Endothelial cell of umbilical vein (primary cell): ENCODE measurements around the gene KCNH4.

Experiments used
- EZH2 ChIP-seq: IDR thresholded peaks from 2 replicates; pipeline ENCODE4 v1.6.1; 2012; ENCODE audit warnings: borderline replicate concordance, low read depth, mild to moderate bottlenecking, moderate library complexity, low read length, inconsistent platforms; ENCODE audit not compliant: severe bottlenecking
- FOS ChIP-seq: IDR thresholded peaks from 2 replicates; pipeline ENCODE4 v1.6.1; 2011; ENCODE audit warnings: mild to moderate bottlenecking, low read length, moderate library complexity, borderline replicate concordance; ENCODE audit not compliant: insufficient read depth
- GATA2 ChIP-seq: IDR thresholded peaks from 2 replicates; pipeline ENCODE4 v1.7.0; 2011; ENCODE audit warnings: low read depth, mild to moderate bottlenecking, moderate library complexity, mixed read lengths, low read length; ENCODE audit not compliant: insufficient read length, insufficient read depth
- JUN ChIP-seq: IDR thresholded peaks from 2 replicates; pipeline ENCODE4 v1.6.1; 2011; ENCODE audit warnings: borderline replicate concordance, low read depth; ENCODE audit not compliant: insufficient read length, insufficient read depth
- MYC ChIP-seq: IDR thresholded peaks from one replicate; pipeline ENCODE4 v1.6.1; 2011; ENCODE audit warnings: mild to moderate bottlenecking, low read depth, low read length
- POLR2A ChIP-seq: IDR thresholded peaks from 2 replicates; pipeline ENCODE4 v1.6.1; 2012; ENCODE audit warnings: low read depth, mild to moderate bottlenecking, control low read depth, low read length
- POLR2AphosphoS5 ChIP-seq: IDR thresholded peaks from 2 replicates; pipeline ENCODE4 v1.6.1; 2012; ENCODE audit warnings: low read depth, mild to moderate bottlenecking, control low read depth, low read length, moderate library complexity; ENCODE audit not compliant: insufficient read depth
- TF ChIP-seq, protein P1 (sequence below): IDR thresholded peaks from 2 replicates; pipeline ENCODE4 v1.6.1; 2011; ENCODE audit not compliant: insufficient read depth, insufficient read length
- TF ChIP-seq, protein P2 (sequence below), 2 donors: IDR thresholded peaks; 1 replicate in 1 of 2; 2 replicates in 1 of 2; pipeline ENCODE4 v1.5.1; 2011; ENCODE audit warnings: low read length in 2 of 2, mild to moderate bottlenecking in 2 of 2, moderate library complexity in 2 of 2, control low read depth in 1 of 2, inconsistent platforms in 1 of 2, low read depth in 1 of 2; ENCODE audit not compliant: insufficient read depth in 1 of 2; ENCODE audit errors: extremely low read depth in 1 of 2

DNA sequence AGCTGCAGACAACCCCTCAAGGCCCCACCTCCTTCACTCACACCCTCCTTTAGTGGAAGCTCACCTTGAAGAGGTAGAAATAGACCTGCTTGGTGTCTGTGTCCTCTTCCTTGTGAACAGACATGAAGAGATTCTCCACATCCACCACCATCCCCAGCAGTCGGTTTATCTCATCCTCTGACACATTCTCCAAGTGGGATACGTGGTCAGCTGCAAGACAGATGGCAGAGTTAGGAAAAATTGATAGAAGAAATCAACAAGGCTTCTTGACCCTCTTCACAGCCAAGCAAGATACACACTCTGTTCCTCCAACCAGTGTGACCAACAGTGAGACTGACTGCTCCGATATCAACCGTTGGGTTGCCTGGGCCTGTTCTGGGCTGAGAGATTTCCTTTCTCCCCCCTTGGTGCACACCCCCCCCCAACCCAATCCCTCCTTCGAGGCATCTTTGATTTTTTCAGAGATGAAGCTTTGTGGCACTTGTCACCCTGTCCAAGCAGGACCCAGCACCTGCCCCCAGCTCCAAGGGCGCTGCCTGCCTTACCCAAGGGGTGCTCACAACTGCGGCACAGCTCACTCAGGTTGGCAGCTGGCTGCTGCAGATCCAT lies 60.7 kb downstream of the KCNH4 start:
- TF ChIP-seq POLR2A (no peak), POLR2AphosphoS5 (no peak), EZH2 (no peak), FOS (no peak), MYC (no peak), JUN (no peak), GATA2 (no peak)
- TF ChIP-seq, protein P1, sequence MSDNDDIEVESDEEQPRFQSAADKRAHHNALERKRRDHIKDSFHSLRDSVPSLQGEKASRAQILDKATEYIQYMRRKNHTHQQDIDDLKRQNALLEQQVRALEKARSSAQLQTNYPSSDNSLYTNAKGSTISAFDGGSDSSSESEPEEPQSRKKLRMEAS: no peak
- TF ChIP-seq, protein P2, sequence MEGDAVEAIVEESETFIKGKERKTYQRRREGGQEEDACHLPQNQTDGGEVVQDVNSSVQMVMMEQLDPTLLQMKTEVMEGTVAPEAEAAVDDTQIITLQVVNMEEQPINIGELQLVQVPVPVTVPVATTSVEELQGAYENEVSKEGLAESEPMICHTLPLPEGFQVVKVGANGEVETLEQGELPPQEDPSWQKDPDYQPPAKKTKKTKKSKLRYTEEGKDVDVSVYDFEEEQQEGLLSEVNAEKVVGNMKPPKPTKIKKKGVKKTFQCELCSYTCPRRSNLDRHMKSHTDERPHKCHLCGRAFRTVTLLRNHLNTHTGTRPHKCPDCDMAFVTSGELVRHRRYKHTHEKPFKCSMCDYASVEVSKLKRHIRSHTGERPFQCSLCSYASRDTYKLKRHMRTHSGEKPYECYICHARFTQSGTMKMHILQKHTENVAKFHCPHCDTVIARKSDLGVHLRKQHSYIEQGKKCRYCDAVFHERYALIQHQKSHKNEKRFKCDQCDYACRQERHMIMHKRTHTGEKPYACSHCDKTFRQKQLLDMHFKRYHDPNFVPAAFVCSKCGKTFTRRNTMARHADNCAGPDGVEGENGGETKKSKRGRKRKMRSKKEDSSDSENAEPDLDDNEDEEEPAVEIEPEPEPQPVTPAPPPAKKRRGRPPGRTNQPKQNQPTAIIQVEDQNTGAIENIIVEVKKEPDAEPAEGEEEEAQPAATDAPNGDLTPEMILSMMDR (IDR thresholded peaks at IDR 0.05; ENCODE audit: extremely low read depth in 1 of 2, insufficient read depth in 1 of 2, low read depth in 1 of 2, low read length in 2 of 2): no peak
